NCI-H187 treated with DMSO at 0.1 percent for 48 hours (cell line): Measurements from ENCODE around the gene SARDH.

Experiments
- DNase-seq: peaks from one replicate; lab custom pipeline; 2025; lab: John Stamatoyannopoulos, UW

The SARDH gene

GRCh38 chr9:133737774-133738639, at the start of gene SARDH:
TSS of gene SARDH (minus strand) at chr9:133738352. CDS start at chr9:133734173, 4,179 bp downstream.
- DNase-seq, result no peak

DNA sequence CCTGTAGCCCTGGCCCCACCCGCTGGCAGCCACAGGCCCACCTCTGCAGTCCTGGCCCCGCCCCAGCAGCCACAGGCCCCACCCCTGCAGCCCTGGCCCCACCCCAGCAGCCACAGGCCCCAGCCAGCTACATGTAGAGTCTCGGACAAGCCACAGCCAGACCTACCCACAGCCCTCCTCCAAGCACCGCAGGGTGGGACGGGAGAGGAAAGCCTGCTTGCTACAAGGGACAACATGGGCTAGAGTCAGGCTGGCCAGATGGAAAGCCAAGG, 49.5 kb upstream of the SARDH start:
- no peak for DNase-seq

DNA sequence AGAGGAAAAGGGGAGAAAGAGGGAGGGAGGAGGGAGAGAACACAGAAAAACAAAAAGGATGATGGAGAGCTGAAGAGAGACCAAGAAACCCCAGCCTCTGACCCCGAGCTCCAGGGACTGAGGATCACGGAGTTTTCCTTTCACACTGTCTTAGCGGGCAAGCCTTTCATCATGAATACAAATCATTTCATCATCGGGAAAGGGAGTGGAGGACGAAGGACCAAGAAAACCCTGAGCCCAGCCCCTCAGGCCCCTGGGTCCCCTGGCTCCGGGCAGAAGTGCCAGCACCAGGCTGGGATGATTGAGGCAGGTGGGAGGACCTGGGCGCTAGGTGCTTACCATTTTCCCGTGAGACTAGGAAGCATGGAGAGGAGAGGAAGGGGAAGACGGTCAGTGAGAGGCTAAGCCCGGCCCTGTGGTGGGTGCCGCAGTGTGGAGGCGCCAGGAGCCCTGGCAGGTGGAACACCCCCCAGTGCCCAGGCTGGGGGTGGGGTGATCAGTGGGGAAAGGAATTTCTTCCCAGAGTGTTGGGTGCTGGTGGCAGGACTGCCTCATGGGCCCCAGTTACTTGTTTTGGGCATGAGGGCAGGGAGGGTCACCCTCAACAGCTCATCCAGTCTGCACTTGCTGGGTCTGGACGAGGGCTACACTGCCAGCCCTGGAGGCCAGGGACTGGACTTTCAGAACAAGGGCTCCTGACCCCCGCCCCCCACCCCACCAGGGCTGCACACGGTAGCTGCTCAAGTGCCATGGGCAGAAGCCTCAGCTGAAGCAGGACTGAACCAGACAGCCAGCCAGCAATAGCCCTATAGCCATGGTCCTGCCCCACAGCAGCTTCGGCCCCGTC, 49.0 kb upstream of the SARDH start:
- no peak for DNase-seq

DNA sequence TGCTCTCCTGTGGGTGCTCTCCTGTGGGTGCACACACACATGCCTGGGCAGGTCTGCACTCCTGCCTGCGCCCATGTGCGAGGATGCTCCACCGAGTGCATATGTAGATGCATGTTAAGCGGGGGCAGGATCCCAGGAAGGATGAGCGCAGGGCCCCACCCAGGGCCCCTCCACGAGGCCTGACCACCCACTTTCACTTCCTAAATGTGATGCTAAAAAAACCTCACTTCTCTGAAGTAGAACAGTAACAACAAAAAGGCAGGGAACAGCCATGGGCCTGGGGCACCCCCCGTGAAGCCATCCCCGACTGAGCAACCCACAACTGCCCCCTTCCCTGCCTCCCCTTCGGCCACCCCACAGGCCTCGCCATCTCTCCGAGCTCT, 48.2 kb upstream of the SARDH start:
- no peak for DNase-seq

GRCh38 chr9:133785753-133786370, 47.7 kb upstream of the SARDH start:
- no peak for DNase-seq

- DNase-seq, result no peak
These were observed 46.8 kb upstream of the SARDH start for GRCh38 chr9:133784731-133785561.

DNA sequence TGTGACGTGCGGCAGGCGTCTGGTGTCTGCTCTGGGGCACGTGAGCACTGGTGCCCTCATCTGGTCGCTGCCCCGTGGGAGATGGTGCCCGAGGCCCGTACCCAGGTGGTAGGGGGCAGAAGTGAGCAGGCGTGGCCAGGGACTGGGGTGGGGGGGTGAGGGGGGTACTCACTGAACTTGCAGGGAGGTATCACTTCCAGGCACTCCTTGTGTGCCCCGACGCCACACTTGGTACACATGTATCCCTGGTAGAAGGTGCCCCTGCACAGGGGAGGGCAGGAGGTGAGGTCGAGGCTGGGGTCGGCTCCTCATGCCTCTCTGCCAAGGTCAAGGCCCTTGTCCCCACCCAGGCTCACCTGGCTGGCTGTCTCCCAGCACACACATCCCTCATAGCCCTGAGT, 45.2 kb upstream of the SARDH start:
- DNase-seq, result no peak

DNA sequence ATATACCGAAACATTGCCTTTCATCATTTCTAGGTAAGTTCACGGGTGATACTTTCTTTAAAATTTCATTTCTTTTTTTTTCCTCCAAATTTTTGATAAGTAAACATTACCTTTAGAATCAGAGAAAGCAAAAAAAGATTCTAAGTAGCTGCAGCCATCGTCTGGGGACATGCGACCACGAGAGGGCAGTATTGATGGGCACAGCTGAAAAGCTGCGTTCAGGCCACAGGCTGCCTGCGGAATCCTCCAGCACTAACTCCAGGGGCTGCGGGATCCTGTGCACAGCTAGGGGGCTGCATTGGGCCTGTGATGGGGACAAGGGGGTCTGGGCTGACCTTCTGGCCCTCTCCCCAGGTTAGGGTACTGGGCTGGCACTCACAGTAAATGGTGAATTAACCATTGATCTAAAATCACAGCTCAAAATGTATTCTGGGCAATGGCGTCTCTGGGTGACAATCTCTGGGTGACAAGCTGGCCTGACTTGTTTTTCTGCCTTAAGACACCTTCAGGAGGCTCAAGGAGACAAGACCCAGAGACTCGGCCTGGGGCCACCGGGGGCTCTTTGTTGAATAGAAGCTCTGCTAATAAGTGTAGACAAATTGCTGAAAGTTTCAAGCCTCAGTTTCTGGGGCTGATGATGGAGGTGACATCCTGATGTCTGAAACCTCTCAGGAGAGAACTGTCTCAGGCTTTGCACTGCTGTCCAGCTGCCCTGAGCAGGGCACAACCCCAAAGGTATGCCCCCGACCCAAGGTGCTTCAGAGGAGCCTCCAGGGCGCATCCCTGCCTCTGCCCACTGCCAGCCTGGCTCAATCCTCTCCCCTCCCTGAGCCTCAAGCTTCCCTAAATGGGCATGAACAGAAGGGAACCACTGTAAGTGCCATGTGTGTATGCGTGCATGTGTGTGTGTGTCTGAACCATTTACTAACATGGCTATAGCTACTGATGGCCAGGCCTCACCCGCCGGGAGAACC, 44.3 kb upstream of the SARDH start:
- DNase-seq, result no peak

DNA sequence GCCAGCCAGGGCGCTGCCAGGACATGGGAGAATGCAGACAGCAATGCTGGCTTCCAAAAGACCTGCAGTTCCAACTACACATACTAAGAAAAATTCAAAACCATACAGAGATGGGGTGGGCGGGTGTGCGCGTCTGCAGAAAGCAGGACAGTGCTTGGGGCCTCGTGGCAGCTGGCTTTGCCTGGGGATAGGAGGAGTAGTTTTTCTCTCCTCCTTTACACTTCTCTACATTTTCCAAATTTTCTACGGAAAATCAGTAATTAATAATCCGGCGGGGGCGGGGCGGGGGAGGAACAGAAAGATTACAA, 43.6 kb upstream of the SARDH start:
- DNase-seq, result no peak

GRCh38 chr9:133780962-133781827, 43.0 kb upstream of the SARDH start:
- no peak for DNase-seq

DNA sequence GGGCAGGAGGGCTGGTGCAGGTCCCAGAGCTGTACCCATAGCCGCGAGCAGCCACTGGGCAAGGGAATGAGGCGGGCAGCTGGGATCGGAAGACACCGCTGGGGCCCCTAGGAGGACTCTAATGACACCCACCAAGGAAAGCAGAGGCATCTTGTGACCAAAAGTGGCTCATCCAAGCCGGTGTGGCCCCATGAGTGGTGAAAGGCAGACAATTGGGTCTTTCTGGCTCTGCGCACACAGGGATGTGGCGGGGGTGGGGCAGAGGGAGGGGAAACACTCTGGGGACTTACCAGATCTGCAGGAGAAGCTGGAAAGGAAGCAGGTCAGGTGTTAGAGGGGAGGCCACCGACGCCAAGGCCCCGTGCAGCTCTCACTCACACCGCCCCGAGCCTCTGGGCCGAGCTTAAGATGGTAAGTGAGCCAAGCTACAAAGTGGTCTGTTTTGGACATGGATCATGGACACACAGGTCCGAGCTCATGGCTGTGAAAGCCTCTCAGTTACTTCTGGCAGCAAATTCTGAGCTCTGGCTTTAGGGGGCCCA, 42.3 kb upstream of the SARDH start:
- no peak for DNase-seq

DNA sequence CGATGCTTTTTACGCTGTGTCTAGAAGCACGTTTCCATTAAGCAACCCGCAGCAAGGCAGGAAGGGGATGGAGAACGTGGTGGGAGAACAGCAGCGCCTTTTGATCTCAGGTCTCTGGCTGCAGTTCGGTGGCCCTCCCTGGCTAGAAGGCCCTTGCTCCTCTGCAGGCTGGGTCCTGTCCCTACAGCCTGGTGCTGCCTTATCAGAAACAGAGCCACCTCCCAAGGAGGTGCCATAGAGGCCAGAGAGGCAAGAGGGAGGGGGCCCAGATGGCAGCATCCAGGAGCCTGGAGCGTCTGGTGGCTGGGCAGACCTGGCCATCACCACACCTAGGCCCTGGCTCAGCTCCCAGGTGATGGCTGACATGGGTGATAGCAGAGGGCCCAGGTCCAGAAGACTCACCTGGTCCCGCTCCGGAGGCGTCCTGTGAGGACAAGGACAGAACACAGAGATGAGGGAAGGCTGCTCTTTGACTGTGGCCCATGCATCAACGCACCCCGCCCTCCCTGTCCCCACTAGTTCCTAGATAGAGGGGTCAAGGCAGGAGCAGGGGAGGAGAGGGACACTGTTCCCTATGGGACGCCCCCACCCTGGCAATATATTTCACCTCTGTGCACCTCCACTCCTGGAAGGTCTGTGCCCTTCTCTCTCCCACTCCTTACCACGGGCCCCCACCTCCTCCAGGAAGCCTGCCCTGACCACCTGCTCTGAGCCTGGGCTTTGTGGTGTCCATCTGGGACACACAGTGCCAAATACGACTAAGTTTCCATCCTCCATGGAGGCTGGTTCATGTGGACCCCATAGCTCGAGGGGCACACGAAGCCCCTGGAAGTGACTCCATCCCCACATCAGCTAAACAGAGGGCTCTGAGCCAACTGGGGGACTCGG, 41.6 kb upstream of the SARDH start:
- DNase-seq, result no peak

DNA sequence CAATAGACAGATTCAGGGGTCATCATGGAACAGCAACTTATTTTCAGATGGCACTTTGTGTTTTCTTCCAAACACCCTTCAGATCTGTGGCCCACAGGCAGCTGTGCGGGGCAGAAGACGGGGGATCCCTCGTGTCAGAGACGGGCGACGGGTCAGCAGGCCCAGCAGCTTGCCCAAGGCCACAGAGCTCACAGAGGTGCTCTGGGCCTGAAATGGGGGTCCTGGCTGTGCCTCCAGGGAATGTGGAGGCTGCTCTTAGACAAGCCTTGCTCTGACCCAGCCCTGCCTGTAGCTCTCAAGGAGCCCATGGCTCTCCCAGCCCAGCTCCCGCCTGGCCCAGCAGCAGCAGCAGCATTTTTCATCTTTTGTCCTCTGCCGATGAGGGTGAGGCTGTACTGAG, 40.9 kb upstream of the SARDH start:
- no peak for DNase-seq

GRCh38 chr9:133778336-133779013, 40.3 kb upstream of the SARDH start:
- no peak for DNase-seq

- DNase-seq, result no peak
These were observed 39.7 kb upstream of the SARDH start for GRCh38 chr9:133777871-133778270.

- DNase-seq, result no peak
These were observed 39.1 kb upstream of the SARDH start for GRCh38 chr9:133777068-133777791.
